GM13977 (cell line): ENCODE results near the gene CCDC192.

Experiments
- DNase-seq: peaks from one replicate; pipeline ENCODE4 v3.0.0; 2012; ENCODE audit warnings: low spot score
- CTCF ChIP-seq: IDR thresholded peaks from 2 replicates; pipeline ENCODE4 v1.5.1; 2012; ENCODE audit warnings: mild to moderate bottlenecking, control low read depth; ENCODE audit not compliant: insufficient read depth; ENCODE audit errors: extremely low read depth, missing control alignments
- in situ Hi-C: fragments of 300-500 bp; cut with MboI; formaldehyde crosslinking; loops from one replicate; pipeline ENCODE4 v1.12.0; 2022; ENCODE audit warnings: low sequenced_read_pairs, low pct_unique_long_range_greater_than_20kb, mixed read lengths, inconsistent platforms; ENCODE audit not compliant: unreplicated experiment

The CCDC192 gene

GRCh38 chr5:127826011-127826410 is 122.8 kb downstream of the CCDC192 start:
- TF ChIP-seq CTCF = no peak
- in situ Hi-C loops = no loop called here
- no peak for DNase-seq

DNA sequence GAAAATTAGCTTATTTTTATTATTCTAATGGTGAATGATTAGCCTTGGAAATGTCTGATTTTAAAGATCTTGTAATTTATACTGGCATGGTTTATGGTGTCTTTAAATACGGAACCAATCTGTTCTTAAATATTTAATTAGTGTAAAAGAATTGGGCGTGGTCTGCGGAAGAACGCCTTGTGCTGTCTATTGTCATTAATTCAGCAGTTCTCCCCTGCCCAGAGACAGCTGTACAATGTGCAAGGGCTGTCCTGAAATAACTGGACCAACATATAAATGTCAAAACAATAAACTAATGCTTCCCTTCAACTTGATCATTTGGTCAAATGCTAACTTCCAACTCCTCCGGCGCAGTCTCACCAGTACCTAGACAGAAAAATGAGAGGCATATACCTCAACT is 124.3 kb downstream of the CCDC192 start:
- in situ Hi-C loops = no loop called here
- no peak for TF ChIP-seq CTCF
- no peak for DNase-seq

DNA sequence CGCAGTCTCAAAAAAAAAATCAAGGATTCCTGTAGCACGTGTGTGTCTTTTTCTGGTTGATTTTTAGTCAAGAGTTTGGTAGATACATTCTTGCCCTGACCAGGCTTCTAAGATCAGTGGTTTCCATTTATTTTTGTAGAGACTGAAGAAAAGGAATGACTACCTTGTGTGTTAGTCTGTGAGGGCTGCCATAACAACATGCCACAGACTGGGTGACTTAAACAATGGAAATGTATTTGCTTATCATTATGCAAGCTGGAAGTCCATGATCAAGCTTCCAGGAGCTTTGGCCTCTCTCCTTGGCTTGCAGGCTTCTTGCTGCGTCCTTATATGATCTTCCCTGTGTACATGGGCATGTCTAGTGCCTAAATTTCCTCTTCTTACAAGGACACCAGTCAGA is 127.0 kb downstream of the CCDC192 start:
- in situ Hi-C loops = no loop called here
- TF ChIP-seq CTCF = no peak
- no peak for DNase-seq

DNA sequence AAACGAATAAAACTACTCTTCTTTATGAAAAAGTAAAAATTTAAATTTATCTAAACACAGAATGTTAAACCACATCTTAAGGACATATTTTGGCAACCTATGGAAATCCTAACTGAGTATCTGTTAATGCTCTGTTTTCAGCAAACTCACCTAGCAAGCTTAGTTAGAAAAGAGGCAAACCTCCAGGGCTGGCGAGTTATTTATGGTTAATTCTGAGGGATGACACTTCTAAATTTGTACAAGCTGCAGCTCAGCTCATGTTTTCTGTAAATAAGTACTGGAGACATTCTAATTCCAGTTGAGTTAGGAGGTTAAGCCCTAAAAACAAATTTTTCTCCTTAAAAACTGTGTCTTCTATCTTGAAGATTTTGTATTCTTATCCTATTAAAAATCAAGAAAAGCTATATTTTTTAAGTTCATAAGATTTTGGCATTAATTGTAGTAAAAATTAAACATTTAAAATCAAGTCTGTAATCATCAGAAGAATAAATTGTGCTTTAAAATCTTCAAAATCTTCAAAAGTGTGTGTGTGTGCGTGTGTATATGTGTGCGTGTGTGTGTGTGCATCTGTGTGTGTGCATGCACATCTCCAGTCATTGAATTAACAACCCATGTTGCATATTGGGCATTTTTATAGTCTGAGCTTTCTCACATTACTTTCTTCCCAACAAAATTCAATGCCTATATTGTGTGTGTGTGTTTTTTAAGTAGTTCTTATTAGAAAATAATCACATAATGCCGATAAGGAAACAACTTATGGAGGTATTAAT is 127.8 kb downstream of the CCDC192 start:
- in situ Hi-C loops = no loop called here
- no peak for DNase-seq
- TF ChIP-seq CTCF = no peak

DNA sequence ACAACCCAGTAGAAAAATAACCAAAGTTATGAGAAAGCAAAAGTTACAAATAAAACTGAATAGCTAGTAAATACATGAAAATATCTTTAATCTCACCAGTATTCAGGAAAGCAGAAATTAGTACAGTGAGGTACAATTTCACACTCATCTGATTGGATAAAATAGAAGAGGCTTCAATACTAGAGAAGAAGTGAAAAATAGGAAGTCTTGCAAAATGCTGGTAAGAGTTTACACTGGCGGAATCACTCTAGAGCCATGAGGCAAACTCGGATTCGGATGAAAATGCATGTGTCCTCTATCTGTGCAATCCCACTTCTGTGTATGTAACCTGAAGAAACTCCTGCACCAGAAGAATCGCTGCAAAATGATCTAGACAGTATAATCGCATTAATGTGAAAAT is 128.9 kb downstream of the CCDC192 start:
- no peak for DNase-seq
- TF ChIP-seq CTCF = no peak
- in situ Hi-C loops = no loop called here

DNA sequence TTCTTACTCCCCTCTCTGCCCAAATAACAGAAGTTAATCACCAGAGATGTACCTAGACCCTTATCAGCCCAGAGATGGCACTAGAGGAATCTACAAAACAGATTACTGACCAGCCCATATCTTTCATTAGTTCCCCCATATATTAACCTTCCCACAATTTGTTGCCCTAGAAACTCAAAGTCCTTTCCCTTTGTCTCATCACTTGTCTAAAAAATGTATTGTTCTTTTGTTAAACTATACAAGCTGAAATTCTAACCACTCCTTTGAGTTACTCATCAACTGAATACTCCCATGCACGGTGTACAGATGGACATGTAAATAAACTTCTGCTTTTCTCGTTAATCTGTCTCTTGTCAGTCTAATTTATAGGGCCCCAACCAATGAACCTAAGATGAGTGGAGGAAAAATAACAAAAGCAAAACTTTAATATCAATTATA is 130.9 kb downstream of the CCDC192 start:
- no peak for DNase-seq
- in situ Hi-C loops = no loop called here
- TF ChIP-seq CTCF = no peak
